Mammary epithelial cell (primary cell): ENCODE results near the gene SERTAD2.

Experiments used
- CTCF ChIP-seq, 2 donors: IDR thresholded peaks in 1 of 2; conservative IDR thresholded peaks in 1 of 2; 2 replicates each; pipeline ENCODE4 v1.5.1; 2011 to 2012; ENCODE audit warnings: inconsistent platforms in 2 of 2, low read length in 2 of 2, mild to moderate bottlenecking in 2 of 2, control low read depth in 1 of 2, low read depth in 1 of 2; ENCODE audit not compliant: insufficient read depth in 1 of 2; ENCODE audit errors: extremely low read depth in 1 of 2
- EZH2 ChIP-seq: IDR thresholded peaks from 2 replicates; pipeline ENCODE4 v1.6.1; 2012; ENCODE audit warnings: low read length, inconsistent platforms, borderline replicate concordance

- TF ChIP-seq CTCF (conservative IDR thresholded peaks at IDR 0.05 in 1 of 2, IDR thresholded peaks at IDR 0.05 in 1 of 2; ENCODE audit: extremely low read depth in 1 of 2, insufficient read depth in 1 of 2, low read depth in 1 of 2, low read length in 2 of 2): no peak
- TF ChIP-seq EZH2: no peak
Observed at GRCh38 chr2:64601785-64602391, 51.8 kb downstream of the SERTAD2 start.
